ENCODE data around the gene TMEM185B. TPM values are rescaled to one million over a fixed set of nuclear protein-coding genes. Genes with fewer than 3 reads are reported as not detected.

Gene TMEM185B
- polyA plus RNA-seq, 2 donors = 3.6 to 8.8 TPM

- Histone ChIP-seq H3K4me1 (ENCODE audit: control insufficient read depth in 2 of 2, insufficient read depth in 2 of 2, low read length in 1 of 2) (peaks cover 11 to 12% of the 10 kb centered on the region in 2 donors), H3K27me3 (ENCODE audit: control insufficient read depth in 1 of 2, insufficient read depth in 2 of 2, low read length in 2 of 2) (no peaks in the 10 kb centered on the region), H3K36me3 (ENCODE audit: control insufficient read depth in 2 of 2, insufficient read depth in 2 of 2, low read length in 1 of 2) (no peaks in the 10 kb centered on the region), H3K27ac (ENCODE audit: low read depth in 2 of 2, low read length in 1 of 2) (no peak overlapping the region), H3K9me3 (ENCODE audit: control insufficient read depth in 2 of 2, insufficient read depth in 1 of 2, low read depth in 1 of 2, low read length in 1 of 2) (peaks cover 0 to 6% of the 10 kb centered on the region in 2 donors), H3K4me3 (ENCODE audit: low read depth in 1 of 2, low read length in 2 of 2) (no peak overlapping the region)
- WGBS, 2 donors = 78 to 90% methylated on average over 2 of the region's 2 CpGs
Measured at GRCh38 chr2:120220756-120221155, 2.4 kb downstream of the TMEM185B start.

- WGBS, 2 donors = 48 to 74% methylated on average over 5 of the region's 5 CpGs
- peaks cover 0 to 6% of the 10 kb centered on the region in 2 donors for H3K9me3 ChIP-seq (ENCODE audit: control insufficient read depth in 2 of 2, insufficient read depth in 1 of 2, low read depth in 1 of 2, low read length in 1 of 2)
- H3K27me3 ChIP-seq (ENCODE audit: control insufficient read depth in 1 of 2, insufficient read depth in 2 of 2, low read length in 2 of 2) = no peaks in the 10 kb centered on the region
- no peaks in the 10 kb centered on the region for H3K36me3 ChIP-seq (ENCODE audit: control insufficient read depth in 2 of 2, insufficient read depth in 2 of 2, low read length in 1 of 2)
- peaks cover 11 to 12% of the 10 kb centered on the region in 2 donors for H3K4me1 ChIP-seq (ENCODE audit: control insufficient read depth in 2 of 2, insufficient read depth in 2 of 2, low read length in 1 of 2)
- H3K27ac ChIP-seq (ENCODE audit: low read depth in 2 of 2, low read length in 1 of 2) = no peak overlapping the region
- H3K4me3 ChIP-seq (ENCODE audit: low read depth in 1 of 2, low read length in 2 of 2) = no peak overlapping the region
Measured at GRCh38 chr2:120219766-120220165, 3.4 kb downstream of the TMEM185B start.

GRCh38 chr2:120219291-120219690, 3.9 kb downstream of the TMEM185B start:
- H3K36me3 ChIP-seq (ENCODE audit: control insufficient read depth in 2 of 2, insufficient read depth in 2 of 2, low read length in 1 of 2) = no peaks in the 10 kb centered on the region
- peaks cover 0 to 6% of the 10 kb centered on the region in 2 donors for H3K9me3 ChIP-seq (ENCODE audit: control insufficient read depth in 2 of 2, insufficient read depth in 1 of 2, low read depth in 1 of 2, low read length in 1 of 2)
- no peak overlapping the region for H3K4me3 ChIP-seq (ENCODE audit: low read depth in 1 of 2, low read length in 2 of 2)
- no peak overlapping the region for H3K27ac ChIP-seq (ENCODE audit: low read depth in 2 of 2, low read length in 1 of 2)
- H3K27me3 ChIP-seq (ENCODE audit: control insufficient read depth in 1 of 2, insufficient read depth in 2 of 2, low read length in 2 of 2) = no peaks in the 10 kb centered on the region
- H3K4me1 ChIP-seq (ENCODE audit: control insufficient read depth in 2 of 2, insufficient read depth in 2 of 2, low read length in 1 of 2) = peaks cover 11 to 12% of the 10 kb centered on the region in 2 donors
- 96 to 98% methylated on average over 5 of the region's 5 CpGs for WGBS, 2 donors

GRCh38 chr2:120218181-120218580, 5.0 kb downstream of the TMEM185B start:
- no peaks in the 10 kb centered on the region for H3K27me3 ChIP-seq (ENCODE audit: control insufficient read depth in 1 of 2, insufficient read depth in 2 of 2, low read length in 2 of 2)
- no peaks in the 10 kb centered on the region for H3K36me3 ChIP-seq (ENCODE audit: control insufficient read depth in 2 of 2, insufficient read depth in 2 of 2, low read length in 1 of 2)
- no peak overlapping the region for H3K27ac ChIP-seq (ENCODE audit: low read depth in 2 of 2, low read length in 1 of 2)
- no peak overlapping the region for H3K4me3 ChIP-seq (ENCODE audit: low read depth in 1 of 2, low read length in 2 of 2)
- H3K4me1 ChIP-seq (ENCODE audit: control insufficient read depth in 2 of 2, insufficient read depth in 2 of 2, low read length in 1 of 2) = peaks cover 5 to 10% of the 10 kb centered on the region in 2 donors
- H3K9me3 ChIP-seq (ENCODE audit: control insufficient read depth in 2 of 2, insufficient read depth in 1 of 2, low read depth in 1 of 2, low read length in 1 of 2) = peaks cover 0 to 6% of the 10 kb centered on the region in 2 donors
- WGBS, 2 donors = 96 to 98% methylated on average over 5 of the region's 5 CpGs

GRCh38 chr2:120210270-120210693, 12.9 kb downstream of the TMEM185B start:
- WGBS, 2 donors = 58 to 62% methylated on average over 10 of the region's 10 CpGs
- H3K4me3 ChIP-seq (ENCODE audit: low read depth in 1 of 2, low read length in 2 of 2) = no peak overlapping the region
- H3K27ac ChIP-seq (ENCODE audit: low read depth in 2 of 2, low read length in 1 of 2) = no peak overlapping the region
- H3K27me3 ChIP-seq (ENCODE audit: control insufficient read depth in 1 of 2, insufficient read depth in 2 of 2, low read length in 2 of 2) = no peaks in the 10 kb centered on the region
- no peaks in the 10 kb centered on the region for H3K36me3 ChIP-seq (ENCODE audit: control insufficient read depth in 2 of 2, insufficient read depth in 2 of 2, low read length in 1 of 2)
- H3K4me1 ChIP-seq (ENCODE audit: control insufficient read depth in 2 of 2, insufficient read depth in 2 of 2, low read length in 1 of 2) = peaks cover 7% of the 10 kb centered on the region in 2 donors
- no peaks in the 10 kb centered on the region for H3K9me3 ChIP-seq (ENCODE audit: control insufficient read depth in 2 of 2, insufficient read depth in 1 of 2, low read depth in 1 of 2, low read length in 1 of 2)

GRCh38 chr2:120209427-120210269, 13.6 kb downstream of the TMEM185B start:
- no peak overlapping the region for H3K4me3 ChIP-seq (ENCODE audit: low read depth in 1 of 2, low read length in 2 of 2)
- no peaks in the 10 kb centered on the region for H3K9me3 ChIP-seq (ENCODE audit: control insufficient read depth in 2 of 2, insufficient read depth in 1 of 2, low read depth in 1 of 2, low read length in 1 of 2)
- H3K4me1 ChIP-seq (ENCODE audit: control insufficient read depth in 2 of 2, insufficient read depth in 2 of 2, low read length in 1 of 2) = peaks cover 7% of the 10 kb centered on the region in 2 donors
- no peak overlapping the region for H3K27ac ChIP-seq (ENCODE audit: low read depth in 2 of 2, low read length in 1 of 2)
- no peaks in the 10 kb centered on the region for H3K27me3 ChIP-seq (ENCODE audit: control insufficient read depth in 1 of 2, insufficient read depth in 2 of 2, low read length in 2 of 2)
- no peaks in the 10 kb centered on the region for H3K36me3 ChIP-seq (ENCODE audit: control insufficient read depth in 2 of 2, insufficient read depth in 2 of 2, low read length in 1 of 2)
- WGBS, 2 donors = 73 to 77% methylated on average over 12 of the region's 12 CpGs

- Histone ChIP-seq H3K4me1 (ENCODE audit: control insufficient read depth in 2 of 2, insufficient read depth in 2 of 2, low read length in 1 of 2) (peaks cover 7% of the 10 kb centered on the region in 2 donors), H3K27me3 (ENCODE audit: control insufficient read depth in 1 of 2, insufficient read depth in 2 of 2, low read length in 2 of 2) (no peaks in the 10 kb centered on the region), H3K36me3 (ENCODE audit: control insufficient read depth in 2 of 2, insufficient read depth in 2 of 2, low read length in 1 of 2) (no peaks in the 10 kb centered on the region), H3K27ac (ENCODE audit: low read depth in 2 of 2, low read length in 1 of 2) (no peak overlapping the region), H3K9me3 (ENCODE audit: control insufficient read depth in 2 of 2, insufficient read depth in 1 of 2, low read depth in 1 of 2, low read length in 1 of 2) (no peaks in the 10 kb centered on the region), H3K4me3 (ENCODE audit: low read depth in 1 of 2, low read length in 2 of 2) (no peak overlapping the region)
- 91 to 92% methylated on average over 10 of the region's 10 CpGs for WGBS, 2 donors
Measured at GRCh38 chr2:120208381-120209353, 14.5 kb downstream of the TMEM185B start.

GRCh38 chr2:120206022-120206581, 17.1 kb downstream of the TMEM185B start:
- no peaks in the 10 kb centered on the region for H3K36me3 ChIP-seq (ENCODE audit: control insufficient read depth in 2 of 2, insufficient read depth in 2 of 2, low read length in 1 of 2)
- H3K9me3 ChIP-seq (ENCODE audit: control insufficient read depth in 2 of 2, insufficient read depth in 1 of 2, low read depth in 1 of 2, low read length in 1 of 2) = no peaks in the 10 kb centered on the region
- no peaks in the 10 kb centered on the region for H3K27me3 ChIP-seq (ENCODE audit: control insufficient read depth in 1 of 2, insufficient read depth in 2 of 2, low read length in 2 of 2)
- no peak overlapping the region for H3K27ac ChIP-seq (ENCODE audit: low read depth in 2 of 2, low read length in 1 of 2)
- H3K4me3 ChIP-seq (ENCODE audit: low read depth in 1 of 2, low read length in 2 of 2) = no peak overlapping the region
- 75 to 76% methylated on average over 8 of the region's 8 CpGs for WGBS, 2 donors
- H3K4me1 ChIP-seq (ENCODE audit: control insufficient read depth in 2 of 2, insufficient read depth in 2 of 2, low read length in 1 of 2) = peaks cover 7% of the 10 kb centered on the region in 2 donors

GRCh38 chr2:120204945-120205670, 18.1 kb downstream of the TMEM185B start:
- peaks cover 3 to 7% of the 10 kb centered on the region in 2 donors for H3K4me1 ChIP-seq (ENCODE audit: control insufficient read depth in 2 of 2, insufficient read depth in 2 of 2, low read length in 1 of 2)
- no peak overlapping the region for H3K4me3 ChIP-seq (ENCODE audit: low read depth in 1 of 2, low read length in 2 of 2)
- no peaks in the 10 kb centered on the region for H3K9me3 ChIP-seq (ENCODE audit: control insufficient read depth in 2 of 2, insufficient read depth in 1 of 2, low read depth in 1 of 2, low read length in 1 of 2)
- WGBS, 2 donors = 91 to 92% methylated on average over 12 of the region's 12 CpGs
- H3K27me3 ChIP-seq (ENCODE audit: control insufficient read depth in 1 of 2, insufficient read depth in 2 of 2, low read length in 2 of 2) = no peaks in the 10 kb centered on the region
- H3K27ac ChIP-seq (ENCODE audit: low read depth in 2 of 2, low read length in 1 of 2) = no peak overlapping the region
- no peaks in the 10 kb centered on the region for H3K36me3 ChIP-seq (ENCODE audit: control insufficient read depth in 2 of 2, insufficient read depth in 2 of 2, low read length in 1 of 2)
